HG03457 (cell line): Measurements from ENCODE around the gene KIF26A.

Source experiments
- ATAC-seq: cut with Tn5 transposase; IDR thresholded peaks from one replicate; pipeline ENCODE4 v1.9.1; 2021; ENCODE audit warnings: moderate number of reproducible peaks; ENCODE audit not compliant: unreplicated experiment

The KIF26A gene

GRCh38 chr14:104175811-104176210 lies 37.4 kb downstream of the KIF26A start:
- no peak for ATAC-seq

- ATAC-seq, result no peak
Measured at GRCh38 chr14:104176611-104177010, 38.2 kb downstream of the KIF26A start.

- ATAC-seq, result no peak
Measured at GRCh38 chr14:104177411-104177810, 39.0 kb downstream of the KIF26A start.

- ATAC-seq, result no peak
Measured at GRCh38 chr14:104178279-104178678, 39.9 kb downstream of the KIF26A start.

GRCh38 chr14:104179126-104179525 lies 40.7 kb downstream of the KIF26A start:
- ATAC-seq, result no peak

- ATAC-seq, result no peak
Measured at GRCh38 chr14:104179564-104180129, 41.3 kb downstream of the KIF26A start.

- ATAC-seq, result no peak
Measured at GRCh38 chr14:104180561-104181165, 42.3 kb downstream of the KIF26A start.

- no peak for ATAC-seq
Measured at GRCh38 chr14:104181761-104182530, 43.6 kb downstream of the KIF26A start.

GRCh38 chr14:104182857-104183425 lies 44.6 kb downstream of the KIF26A start:
- no peak for ATAC-seq

GRCh38 chr14:104183796-104184195 lies 45.4 kb downstream of the KIF26A start:
- ATAC-seq, result no peak

- ATAC-seq, result no peak
Measured at GRCh38 chr14:104184506-104184905, 46.1 kb downstream of the KIF26A start.

- no peak for ATAC-seq
Measured at GRCh38 chr14:104184911-104185499, 46.6 kb downstream of the KIF26A start.

GRCh38 chr14:104185916-104186495 lies 47.6 kb downstream of the KIF26A start:
- ATAC-seq, result no peak

- no peak for ATAC-seq
Measured at GRCh38 chr14:104186575-104186974, 48.2 kb downstream of the KIF26A start.

- no peak for ATAC-seq
Measured at GRCh38 chr14:104187121-104187889, 48.9 kb downstream of the KIF26A start.

- no peak for ATAC-seq
Measured at GRCh38 chr14:104187931-104188726, 49.7 kb downstream of the KIF26A start.

- ATAC-seq, result no peak
Measured at GRCh38 chr14:104188727-104189400, 50.5 kb downstream of the KIF26A start.

GRCh38 chr14:104189629-104190335 lies 51.4 kb downstream of the KIF26A start:
- ATAC-seq, result no peak
